Stimulated activated naive CD4-positive, alpha-beta T cell (primary cell): ENCODE measurements around the gene HTRA2.

ENCODE experiments used
- DNase-seq, 6 experiments: peaks; one replicate each; lab custom pipeline; 2025; lab: John Stamatoyannopoulos, UW

HTRA2 gene

DNA sequence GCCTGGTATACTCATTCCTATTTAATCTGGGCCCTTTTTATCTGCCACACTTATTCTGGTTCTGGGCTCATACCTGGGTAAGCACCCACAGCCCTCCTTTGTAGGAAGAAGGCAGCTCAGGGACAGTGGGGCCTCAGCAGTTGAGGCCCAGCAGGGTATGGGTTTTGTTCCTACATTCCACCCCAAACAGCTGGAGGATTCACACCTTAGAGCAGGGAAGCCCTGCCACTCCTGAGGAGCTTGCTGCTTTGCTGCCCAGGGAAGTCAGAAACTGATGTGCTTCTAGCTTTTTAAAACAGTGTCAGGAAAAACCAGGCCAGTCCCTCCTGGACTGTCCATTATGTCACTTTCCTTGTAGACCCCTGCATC is 29.2 kb upstream of the HTRA2 start:
- no peak for DNase-seq

DNA sequence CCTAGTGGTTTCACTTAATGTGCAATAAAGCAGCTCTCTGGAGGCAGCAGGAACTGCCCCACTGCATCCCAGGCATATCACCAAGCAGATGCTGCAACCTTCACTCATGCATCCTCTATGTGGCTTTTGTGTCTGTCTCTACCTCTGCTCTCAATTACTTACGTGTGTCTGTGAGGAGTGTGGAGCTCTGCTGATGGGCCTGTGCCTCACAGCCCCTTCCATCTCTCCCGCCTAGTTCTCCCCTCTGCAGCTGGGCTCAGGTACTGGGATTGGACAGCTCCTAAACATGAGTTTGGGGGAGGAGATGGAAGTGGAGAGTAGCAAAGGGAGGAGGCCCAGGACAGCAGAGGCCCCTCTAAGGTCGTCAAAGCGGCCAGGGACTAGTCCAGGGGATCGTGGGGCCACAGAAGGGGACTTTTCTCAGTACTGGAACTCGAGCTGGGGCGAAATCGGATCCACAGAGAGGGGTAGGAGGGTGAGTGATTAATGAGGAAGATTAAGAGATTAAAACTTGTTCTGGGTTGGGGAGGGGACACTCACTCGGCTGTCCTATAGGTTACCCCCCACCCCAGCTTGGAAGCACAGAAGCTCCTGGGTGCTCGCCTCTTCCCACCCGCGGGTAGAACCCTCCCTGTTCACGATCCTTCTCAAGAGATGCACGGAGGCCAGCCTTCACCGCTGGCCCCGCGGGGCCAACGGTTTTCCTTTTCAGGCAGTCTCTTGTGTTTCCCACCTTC is 28.2 kb upstream of the HTRA2 start:
- no peak for DNase-seq

DNA sequence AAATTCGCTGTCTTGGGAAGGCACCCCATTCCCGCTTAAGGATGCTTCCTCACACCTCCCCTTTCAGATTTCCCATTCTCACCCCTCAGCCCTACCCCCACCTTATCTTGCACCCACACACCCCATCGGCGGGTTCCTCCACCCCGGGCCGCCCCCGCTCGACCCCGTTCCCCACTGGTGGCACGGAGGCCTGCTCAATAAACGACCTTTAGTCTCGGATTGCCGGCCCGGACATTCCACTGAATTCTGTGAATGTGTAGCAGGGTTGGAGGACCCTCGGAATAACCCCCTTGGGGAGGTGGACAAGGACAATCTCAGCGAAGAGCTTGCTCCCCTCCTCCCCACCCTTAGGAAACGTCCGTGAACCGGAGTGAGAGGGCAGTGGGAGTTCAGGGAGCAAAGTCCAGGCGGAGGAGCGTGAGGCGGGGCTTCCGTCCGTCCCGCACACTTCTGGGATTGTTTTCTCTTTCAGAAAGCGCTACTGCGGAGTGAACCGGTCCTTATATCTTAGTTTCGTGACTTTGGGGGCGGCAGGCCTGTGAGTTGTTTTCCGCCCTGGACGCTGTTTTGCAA is 27.5 kb upstream of the HTRA2 start:
- no peak for DNase-seq

DNA sequence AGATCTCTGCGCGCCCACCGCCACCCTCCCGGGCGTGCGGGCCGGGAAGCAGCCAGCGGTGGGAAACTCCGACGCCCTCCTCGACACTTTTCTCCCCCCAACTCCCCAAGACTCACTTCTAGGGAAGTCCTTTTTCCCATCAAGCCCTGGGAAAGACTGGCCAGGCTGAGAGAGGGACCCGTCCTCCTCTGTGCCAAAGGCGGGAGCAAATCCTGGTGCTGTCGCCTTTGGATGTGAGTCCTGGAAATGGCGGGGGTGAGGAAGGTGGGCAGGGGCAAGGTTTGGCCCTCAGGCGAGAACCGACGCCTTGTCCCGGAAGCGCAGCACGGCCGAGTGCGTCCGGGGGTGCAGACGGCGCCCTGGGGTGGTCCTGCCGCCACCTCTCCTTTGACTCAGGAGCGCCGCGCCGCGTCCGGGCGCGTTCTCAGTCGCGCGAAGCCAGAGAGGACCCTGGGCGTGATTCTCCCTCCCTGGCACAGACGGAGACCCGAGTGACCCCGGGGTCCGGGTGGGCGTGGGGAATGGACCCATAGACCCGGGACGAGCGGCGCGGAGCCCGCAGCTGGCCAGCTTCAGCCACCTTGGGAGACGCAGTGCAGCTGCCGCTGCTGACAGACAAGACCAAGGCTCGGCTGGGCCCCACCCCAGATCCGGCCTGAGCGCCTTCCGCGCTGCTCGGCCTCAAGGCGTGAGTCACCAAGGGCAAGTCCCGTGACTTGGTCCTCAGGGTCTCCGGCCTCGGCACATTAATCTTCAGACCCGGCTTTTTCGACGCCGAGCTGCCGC is 26.8 kb upstream of the HTRA2 start:
- DNase-seq, result no peak

DNA sequence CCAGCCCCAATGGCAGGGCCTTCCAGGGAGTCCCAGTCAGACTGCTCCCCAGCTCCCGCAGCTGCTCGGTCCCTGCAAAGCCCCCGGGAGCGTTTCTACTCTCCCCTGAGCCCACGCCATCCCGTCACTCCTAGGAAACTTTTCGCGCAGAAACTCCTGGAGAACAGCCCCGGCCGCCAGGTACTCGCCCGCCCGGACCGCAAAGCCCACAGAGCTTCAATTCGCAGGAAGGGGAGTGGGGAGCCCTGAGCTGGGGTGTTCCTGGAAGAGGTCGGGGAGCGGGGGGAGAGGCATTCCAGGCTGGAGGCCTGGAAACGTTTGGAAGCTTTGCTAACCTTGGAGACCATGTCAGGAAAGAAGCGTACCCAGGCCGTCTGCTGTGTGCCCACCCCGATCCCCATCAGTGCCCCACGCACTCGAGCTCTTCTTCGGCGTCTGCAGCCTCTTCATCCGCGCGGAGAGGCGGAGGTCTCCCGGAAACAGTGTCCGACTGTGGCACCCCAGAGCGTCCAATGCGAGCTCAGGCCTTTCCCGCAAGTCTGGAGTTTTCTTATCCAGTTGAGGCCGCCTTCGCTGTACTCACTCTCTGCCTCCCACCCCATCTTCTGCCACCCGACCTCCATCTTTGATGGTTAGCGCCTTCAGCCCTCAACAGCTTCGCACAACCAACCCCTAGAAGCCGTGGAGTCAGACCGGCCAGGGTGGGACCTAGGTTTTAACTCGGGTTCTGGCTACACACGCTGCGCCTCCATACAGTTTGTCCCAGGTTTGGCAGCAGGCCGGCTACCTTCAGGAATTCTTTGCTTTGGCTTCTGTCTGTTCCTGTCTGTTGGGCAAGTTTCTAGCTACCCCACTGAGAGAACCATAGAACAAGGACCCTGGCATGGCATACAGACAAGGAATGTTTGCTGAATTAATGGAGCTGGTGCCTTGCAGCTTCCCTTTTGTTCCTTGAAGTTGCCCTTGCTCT is 25.9 kb upstream of the HTRA2 start:
- no peak for DNase-seq

DNA sequence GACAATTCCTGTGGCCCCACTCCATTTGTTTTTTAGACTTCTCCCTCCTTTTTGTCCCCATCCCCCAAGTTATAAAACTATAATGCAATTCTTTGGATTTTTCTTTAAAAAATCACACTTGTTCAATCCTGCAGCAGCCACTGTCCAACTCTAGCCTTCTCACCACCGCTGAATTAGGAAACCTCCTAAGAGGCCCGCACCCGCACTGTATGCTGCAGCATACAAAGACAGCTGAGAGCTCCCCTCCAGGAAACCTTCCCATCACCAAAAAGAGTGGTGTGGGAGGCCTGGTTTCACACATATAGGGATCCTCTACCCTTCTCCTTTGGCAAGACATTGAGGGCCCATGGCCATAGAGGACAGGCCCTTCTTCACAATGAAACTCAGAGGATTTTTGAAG is 25.1 kb upstream of the HTRA2 start:
- no peak for DNase-seq

DNA sequence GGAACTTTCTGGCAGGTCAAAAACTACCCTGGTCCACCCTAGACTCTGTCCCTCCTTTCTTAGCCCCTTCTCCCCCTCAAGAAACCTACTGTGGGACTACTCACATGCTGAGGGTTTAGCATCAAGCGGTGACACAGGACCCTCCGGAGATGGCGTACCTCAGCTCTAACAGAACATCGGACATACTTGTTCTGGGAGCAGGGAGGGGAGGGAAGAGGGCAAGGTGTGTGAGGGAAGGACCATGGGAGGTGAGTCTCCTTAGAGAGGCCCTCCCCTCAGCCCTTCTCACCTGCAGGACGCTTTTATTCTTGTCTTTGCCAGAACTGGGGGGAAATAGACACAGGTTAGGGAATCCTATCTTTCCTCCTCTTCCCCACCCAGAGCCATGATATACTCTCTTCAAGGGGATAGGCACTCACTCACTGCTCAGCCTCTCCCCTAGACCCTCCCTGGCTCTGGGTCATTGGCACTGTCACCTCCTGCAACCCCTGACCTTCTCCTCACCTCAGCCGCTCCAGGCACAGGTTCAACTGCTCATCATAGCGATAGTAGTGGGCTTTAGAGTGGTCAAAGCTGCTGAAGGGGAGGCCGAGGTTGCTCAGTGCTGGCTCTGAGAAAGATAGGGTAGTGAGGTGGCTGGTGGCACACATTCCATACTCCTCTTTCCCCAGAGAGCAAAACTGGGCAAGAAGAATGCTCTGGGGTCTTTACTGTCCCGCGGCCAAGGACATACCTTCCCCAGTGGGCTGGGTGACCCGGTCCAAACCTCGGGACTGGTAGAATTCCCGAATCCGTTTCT is 24.1 kb upstream of the HTRA2 start:
- no peak for DNase-seq

DNA sequence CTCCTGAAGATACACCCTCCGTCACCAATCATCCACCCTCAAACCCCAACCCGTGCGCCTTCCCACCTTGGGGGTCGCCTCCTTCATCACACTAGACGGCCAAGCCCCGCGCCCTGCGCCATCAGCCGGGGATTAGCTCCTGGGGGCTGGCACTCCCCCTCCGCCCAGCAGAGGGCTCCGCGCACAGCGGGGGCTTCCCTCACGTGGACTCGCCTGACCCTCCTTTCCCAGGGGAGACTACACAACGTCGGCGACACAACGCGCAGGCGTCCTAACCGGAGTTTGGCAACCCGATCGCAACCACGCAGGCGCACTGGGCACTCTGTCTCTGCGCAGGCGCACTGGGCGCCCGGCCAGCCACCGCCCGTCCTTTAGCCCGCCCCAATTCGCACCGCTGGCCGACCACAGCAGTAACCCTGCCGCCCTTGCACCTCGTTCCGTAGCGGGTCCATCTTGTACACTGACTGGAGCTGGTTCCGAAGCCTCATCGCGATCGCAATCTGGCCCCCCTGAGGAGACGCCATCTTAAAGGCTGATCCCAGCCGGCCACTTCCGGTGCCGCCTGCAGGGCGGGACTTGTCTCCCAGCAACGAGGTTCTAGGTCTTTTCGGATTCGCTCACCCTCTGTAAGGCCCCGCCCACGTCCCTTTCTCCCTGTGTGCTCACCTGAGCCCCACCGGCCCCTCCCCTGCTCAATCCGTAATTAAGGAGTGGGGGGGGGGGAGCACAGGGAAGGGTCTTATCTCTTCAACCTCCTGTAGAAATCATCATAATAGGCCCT is 22.4 kb upstream of the HTRA2 start, which contains the start of gene PCGF1:
PCGF1 (minus strand) TSS at position 551 of the 781 bp plus-strand sequence; CDS start at position 524, 27 bp downstream.
- DNase-seq, result peak; percentile 94 to 100 (median 98)

DNA sequence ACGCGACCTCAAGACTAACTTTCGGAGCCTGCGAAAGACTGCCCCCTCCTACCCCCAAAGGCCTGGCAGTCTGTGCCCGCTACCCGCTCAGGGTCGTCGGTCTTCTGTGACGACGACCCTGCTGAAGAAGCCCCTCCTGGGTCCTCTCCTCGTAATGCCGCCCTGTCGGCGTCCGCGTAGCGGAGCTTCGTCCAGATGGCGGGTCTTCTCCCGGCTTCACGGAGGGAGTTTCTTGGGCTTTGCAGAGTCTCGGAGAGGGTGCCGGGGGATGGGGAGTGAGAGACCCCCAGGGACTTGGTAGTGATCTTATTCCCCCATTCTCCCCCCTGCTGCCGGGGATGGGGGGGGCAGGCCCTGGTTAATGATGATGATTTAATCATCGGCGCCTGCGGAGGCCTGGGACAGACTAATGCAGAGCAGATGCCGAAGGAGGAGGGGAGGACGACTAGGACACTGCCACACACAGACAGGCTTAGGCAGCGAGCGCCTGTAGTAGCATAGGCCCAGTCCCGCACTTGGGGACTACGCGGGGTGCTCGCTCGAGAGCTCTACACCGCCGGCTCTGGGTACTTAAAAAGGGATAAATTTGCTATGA is 21.7 kb upstream of the HTRA2 start:
- peak in 2 of 6 experiments; percentile 13 to 51 for DNase-seq

DNA sequence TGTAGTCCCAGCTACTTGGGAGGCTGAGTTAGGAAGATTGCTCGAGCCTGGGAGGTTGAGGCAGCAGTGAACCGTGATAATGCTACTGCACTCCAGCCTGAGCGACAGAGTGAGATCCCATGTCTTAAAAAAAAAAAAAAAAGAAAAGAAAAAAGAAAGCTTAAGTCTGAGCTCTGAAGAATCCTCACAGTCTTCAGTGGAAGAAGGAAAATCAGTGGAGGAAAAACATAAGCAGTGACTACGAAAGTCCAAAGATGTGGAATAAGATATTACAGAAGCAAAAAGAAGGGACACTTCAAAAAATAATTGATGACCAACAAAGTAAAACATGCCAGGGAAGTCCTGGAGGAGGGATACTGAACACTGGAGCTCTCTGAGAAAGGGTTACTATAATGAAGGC is 19.5 kb upstream of the HTRA2 start:
- DNase-seq, result no peak

DNA sequence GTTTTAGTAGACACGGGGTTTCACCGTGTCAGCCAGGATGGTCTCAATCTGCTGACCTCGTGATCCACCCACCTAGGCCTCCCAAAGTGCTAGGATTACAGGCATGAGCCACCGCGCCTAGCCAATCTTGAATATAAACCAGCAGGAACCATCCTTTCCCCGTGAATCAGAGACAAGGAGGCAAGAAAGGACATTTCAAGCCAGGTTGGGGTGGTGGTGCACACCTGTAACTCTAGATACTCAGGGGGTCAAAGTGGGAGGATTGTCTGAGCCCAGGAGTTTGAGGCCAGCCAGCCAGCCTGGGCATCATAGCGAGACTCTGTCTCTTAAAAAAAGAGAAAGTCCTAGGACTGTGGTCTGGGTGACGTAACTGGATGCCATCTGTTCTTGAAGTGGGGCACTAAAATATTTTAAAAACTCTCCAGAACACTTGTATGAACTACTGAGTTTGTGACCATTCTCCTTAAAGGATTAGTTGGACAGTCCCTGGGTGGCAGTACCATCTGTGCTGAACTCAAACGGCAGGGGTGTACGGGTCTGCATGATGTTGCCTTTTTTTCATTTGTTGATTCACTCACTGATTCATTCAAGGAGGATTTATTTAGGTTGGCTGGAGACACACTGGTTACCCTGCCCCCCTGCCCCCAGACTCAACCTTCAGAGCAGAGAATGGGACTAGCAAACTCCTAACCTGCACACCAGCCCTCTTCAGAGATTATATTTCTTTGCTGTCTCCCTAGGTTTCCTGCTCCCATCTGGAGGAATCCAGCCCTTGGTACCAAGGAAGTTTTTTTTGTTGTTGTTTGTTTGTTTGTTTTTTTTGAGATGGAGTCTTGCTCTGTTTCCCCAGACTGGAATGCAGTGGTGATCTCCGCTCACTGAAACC is 18.4 kb upstream of the HTRA2 start:
- no peak for DNase-seq

DNA sequence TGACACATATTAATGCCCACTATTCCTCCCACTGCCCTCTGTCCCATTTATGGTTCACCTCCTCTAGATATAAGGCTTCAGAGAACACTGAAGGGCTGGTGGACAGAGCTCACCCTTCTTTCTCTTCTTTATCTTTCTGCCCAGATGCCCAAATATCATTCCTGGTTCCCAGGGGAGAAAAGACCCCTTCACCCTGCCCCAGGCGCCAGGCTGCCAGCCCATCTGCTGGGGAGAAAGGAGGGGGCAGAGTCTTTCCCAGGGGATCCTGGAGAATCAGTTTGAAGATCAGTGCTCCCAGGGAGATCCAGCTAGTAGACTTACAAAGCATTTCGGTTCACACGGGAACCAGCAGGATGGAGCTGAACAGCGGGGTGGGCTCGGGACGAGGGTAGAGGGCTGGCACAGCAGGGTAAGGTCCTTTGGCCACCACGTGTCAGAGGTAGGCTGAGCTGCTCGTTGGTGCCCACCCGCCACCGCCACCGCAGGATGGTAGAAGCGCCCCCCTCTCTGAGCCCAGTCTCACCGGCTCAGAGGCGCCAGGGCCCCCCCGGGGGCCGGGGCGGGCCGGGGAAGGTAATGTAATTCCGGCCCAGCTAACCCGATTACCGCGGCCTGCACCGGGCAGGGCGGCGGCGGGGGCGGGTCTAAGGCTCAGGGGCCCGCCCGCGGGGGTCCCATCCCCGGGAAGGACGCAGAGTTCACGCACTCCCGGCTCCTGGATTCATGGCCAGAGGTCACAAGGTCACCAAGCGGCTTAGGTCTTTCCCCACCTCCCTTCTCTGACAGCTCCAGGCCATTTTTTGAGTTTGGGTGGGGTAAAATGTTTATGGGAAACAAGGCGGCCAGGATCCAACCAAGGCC is 16.8 kb upstream of the HTRA2 start:
- DNase-seq, result no peak

DNA sequence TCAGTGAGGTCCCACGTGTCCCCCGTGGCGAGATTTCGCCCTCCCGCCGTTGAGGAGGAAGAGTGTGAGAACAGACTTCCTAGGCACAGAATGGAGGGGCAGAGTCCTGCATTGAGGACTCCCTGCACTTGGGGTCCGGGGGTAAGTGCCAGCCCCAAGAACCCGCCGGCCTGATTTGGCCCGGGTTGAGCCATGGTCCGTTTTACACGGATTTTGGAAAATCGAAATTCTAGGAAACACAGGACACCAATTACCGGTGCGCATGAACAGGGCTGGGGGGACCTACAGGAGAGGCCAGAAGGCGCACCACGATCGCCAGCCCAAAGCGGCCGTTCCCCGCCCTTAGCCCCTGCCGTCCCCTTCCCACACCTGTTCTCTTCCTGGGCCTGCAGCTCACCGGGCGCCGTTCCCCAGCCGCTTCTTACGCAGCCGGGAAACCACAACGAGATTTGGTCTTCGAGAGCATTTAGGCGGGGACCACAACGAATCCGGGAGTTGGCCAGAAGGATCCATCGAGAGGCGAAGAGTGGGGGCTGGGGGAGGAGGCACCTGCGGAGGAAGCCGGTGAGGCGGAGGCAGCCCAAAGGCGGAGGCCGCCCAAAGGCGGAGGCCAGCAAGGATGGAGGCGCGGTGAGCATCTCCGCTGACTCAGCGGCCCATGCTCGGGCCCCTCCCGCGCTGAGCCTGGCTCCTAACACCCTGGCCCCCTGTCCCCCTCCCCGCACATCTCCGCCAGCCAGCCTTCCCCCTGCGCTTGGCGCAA is 15.9 kb upstream of the HTRA2 start:
- peak in 2 of 6 experiments; percentile 20 to 28 for DNase-seq

DNA sequence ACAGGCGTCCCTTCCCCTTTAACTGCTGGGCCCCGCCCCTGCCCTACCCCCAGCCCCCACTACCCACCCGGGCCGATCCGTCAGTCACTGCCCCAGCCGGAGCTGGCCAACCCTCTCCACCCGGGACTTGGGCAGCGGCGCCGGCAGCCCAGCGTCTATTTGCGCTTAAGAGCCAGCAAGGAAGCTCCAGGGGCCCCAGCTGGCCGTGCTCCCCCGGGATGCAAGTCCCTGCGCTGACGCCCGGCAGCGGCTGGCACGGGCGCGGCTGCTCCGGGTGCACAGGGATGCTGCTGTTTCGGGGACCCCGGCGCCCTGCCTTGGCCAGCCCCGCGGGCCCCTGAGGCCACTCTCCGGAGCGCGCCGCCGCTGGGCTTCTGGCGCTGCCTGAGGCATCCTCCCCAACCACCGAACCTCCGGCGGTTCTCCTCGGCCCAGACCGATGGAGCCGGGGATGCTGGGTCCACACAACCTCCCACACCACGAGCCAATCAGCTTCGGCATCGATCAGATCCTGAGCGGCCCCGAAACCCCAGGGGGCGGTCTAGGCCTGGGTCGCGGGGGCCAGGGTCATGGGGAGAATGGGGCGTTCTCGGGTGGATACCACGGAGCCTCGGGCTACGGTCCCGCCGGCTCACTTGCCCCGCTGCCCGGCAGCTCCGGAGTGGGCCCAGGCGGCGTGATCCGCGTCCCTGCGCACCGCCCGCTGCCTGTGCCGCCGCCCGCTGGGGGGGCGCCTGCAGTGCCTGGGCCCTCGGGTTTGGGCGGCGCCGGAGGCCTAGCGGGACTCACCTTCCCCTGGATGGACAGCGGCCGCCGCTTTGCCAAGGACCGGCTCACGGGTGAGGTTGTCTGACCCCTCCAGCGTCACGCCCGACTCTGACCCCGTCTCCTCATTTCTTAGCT is 15.1 kb upstream of the HTRA2 start, which contains the start of gene TLX2:
TLX2 (plus strand) TSS at position 83 of the 903 bp plus-strand sequence; CDS start at position 440, 357 bp downstream.
- DNase-seq, result peak in 2 of 6 experiments; percentile 30 to 43

DNA sequence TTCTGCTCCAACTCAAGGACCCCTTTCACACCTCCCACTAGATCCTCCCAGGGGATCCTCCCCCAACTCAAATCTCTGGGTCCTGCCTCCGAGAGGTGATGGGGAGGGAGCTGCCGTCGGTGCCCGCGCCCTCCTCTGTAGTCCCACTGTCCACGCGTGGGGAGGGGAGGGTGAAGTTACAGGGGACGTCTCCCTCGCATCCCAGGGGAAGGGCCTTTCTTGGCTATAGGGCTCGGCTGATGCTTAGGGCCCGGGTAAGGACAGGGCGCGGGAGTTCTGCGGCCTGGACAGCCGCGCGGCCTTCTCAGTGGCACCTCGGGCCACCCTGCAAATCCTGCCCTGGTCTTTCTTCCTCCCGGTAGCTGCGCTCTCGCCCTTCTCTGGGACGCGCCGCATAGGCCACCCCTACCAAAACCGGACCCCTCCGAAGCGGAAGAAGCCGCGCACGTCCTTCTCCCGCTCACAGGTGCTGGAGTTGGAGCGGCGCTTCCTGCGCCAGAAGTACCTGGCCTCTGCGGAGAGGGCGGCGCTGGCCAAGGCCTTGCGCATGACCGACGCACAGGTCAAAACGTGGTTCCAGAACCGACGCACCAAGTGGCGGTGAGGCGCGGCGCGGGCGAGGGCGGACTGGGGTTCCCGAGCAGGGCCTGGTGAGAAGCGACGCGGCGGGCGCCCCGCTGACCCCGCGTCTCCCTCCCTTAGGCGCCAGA is 14.3 kb upstream of the HTRA2 start:
- DNase-seq, result peak in 2 of 6 experiments; percentile 4 to 30
